ENCODE measurements around the gene HMGCS2.
"Not testable (repeated sequence)": the region's sequence is repeated elsewhere in the genome, so short reads cannot be mapped to it uniquely, and the experiment has no call there.

The HMGCS2 gene

GRCh38 chr1:119729044-119729443 is 39.7 kb downstream of the HMGCS2 start:
- no peak for DNase-seq (ENCODE audit: low spot score)

- no peak for DNase-seq (ENCODE audit: low spot score)
Observed at GRCh38 chr1:119727991-119728390, 40.7 kb downstream of the HMGCS2 start.

DNA sequence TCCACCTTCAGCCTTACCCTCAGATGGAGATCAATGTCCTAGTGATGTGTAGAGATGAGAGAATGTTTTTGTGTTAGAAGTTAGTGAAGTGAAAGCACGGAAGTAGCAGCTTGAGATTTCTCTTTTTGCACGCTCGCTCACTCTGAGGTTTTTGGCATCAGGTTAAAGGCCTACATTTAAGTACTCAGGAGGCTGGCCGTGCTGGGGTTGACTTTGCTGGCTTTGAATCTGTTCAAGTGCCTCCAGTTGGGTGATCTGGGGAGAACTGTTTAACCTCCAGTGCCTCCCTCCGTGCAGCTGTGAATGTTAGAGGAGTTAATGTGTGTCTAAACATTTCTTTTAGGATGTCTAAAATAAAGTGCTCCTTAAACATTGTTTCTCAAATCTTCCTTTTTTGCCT is 43.1 kb downstream of the HMGCS2 start:
- DNase-seq (ENCODE audit: low spot score), result no peak

- no peak for DNase-seq (ENCODE audit: low spot score)
Observed at GRCh38 chr1:119724611-119725218, 44.0 kb downstream of the HMGCS2 start.

- DNase-seq (ENCODE audit: low spot score), result no peak
Observed at GRCh38 chr1:119721896-119722295, 46.8 kb downstream of the HMGCS2 start.

GRCh38 chr1:119720866-119721440 is 47.8 kb downstream of the HMGCS2 start:
- no peak for DNase-seq (ENCODE audit: low spot score)

DNA sequence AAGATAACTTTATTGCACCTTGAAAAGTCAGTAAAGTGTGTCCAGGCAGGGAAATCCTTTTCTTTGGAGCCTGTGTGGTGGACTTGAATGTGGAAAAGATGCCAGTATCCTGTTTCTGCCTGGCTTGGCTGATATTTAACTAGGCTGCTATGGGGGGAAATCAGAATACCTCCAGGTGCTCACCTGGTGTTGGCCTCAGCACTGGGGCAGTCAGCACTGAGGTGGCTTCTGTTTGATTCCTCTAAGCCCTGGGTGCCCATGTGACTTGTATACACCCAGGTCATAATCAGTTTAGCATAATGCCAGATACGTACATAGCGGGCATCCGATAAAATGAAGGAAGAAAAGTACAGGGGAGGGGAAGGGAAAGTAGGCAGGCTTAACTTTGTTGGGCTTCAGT is 49.7 kb downstream of the HMGCS2 start:
- DNase-seq (ENCODE audit: low spot score), result no peak

DNA sequence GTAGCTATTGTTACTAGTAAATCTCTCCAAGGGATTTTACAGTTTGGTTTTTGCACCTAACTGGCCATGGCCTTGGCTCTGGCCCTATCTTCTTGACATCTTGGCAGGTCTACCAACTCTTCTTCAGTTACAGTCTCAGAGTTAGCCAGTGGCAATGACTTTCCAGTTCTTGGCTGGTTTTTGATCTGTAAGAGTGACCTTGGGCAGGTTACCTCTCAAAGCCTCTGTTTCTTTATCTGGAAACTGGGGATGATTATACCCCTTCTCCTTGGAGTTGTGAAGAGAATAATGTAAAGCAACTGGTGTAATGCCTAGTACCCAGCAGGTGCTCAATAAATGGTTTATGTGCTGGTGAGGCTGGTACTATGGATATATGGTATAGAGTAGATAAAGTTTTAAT is 50.3 kb downstream of the HMGCS2 start:
- no peak for DNase-seq (ENCODE audit: low spot score)

DNA sequence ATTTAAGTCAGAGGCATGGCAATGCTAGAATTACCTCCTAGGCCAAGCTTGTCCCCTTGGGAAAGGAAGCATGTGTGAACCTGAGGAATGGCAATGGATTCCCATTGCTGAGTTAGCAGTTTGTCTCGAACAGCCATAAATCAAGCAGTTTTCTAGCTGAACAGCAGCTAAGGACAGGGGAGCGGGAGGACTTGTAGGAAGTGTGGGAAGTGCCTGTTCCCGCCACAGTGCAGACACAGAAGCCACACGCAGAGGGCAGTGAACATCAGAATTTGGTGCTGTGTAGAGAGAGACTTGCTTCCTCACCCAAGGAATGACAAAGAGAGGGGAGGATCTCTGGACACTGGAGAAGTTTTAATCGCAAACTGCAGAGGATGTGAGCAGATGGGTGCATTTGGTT is 53.2 kb downstream of the HMGCS2 start:
- no peak for DNase-seq (ENCODE audit: low spot score)

DNA sequence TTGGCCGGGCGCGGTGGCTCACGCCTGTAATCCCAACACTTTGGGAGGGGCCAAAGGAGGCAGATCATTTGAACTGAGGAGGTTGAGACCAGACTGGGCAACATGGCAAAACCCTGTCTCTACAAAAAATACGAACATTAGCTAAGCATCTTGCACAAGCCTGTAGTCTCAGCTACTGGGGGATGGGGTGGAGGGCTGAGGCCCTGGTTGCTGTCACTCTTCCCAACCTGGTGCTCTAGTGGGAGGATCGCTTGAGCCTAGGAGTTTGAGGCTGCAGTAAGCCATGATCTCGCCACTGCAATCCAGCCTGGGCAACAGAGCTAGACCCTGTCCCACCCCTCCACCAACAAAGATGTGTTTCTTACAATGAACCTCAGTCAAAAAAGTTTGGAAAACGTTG is 54.1 kb downstream of the HMGCS2 start:
- no peak for DNase-seq (ENCODE audit: low spot score)

DNA sequence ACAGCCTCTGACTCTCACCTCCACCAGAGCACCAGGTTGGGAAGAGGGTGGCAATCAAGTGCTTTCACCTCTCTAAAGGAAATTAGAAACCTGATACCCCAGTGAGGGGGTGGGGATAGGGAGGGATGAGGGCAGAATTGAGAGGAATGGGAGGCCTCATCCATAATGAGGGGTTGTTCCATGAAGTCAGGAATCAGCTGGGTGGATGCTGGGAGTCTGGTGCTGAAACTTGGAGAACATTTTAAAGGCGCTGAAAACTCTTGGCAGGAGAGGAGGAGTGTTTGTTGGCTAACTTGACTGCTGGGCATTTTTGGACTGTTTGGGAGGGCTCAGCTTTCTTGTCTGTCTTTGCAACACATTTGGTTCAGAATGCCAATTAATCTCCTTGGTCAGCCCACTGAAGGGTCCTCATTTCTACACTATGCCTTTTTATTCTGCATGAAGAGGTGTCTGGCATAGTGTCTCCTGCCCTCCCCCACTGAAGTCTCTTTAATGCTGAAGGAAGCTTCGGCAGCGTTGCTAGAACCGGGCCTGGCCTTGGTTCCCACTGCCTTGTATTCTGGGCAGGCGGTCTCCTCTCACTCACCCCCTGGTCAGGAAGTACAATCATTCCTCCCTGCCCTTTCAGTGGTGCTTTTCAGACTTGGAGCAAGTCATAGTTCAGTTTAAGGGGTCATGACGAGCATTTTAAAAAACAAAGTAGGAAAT is 54.8 kb downstream of the HMGCS2 start:
- DNase-seq (ENCODE audit: low spot score), result no peak

GRCh38 chr1:119713039-119713748 is 55.5 kb downstream of the HMGCS2 start:
- DNase-seq (ENCODE audit: low spot score), result no peak

DNA sequence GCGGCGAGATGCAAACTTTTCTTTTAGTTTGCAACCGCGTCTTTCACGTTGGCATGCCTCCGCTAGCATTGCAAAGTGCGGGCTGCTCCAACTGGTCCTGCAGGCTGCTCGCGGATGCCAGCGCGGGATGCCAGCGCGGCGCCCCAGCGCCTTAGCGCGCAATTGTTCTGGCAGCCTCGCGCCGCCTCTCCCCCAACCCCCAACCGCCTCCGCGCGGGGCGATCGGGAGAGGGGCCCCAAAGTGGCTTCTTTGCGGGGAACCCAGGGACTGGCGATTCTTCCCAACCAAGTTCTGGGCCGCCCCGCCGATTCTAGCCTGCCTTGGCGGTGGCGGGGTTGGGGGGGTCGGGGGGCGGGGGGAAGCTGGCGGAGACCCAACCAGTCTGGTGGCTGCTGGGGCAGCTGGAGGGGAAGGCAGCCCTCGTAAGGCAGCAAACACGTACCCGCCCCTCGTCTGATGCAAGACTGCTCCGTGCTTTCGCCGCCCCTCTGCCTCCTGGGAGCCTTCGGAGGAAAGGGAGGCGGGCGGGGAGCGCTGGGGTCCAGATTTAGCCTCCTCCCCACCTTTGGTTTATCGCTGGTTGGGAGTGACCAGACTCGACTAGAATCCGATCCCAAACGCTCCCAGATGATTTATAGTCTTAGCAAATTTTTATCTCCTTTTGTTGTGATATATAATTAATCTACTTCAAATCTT is 56.2 kb downstream of the HMGCS2 start:
- no peak for DNase-seq (ENCODE audit: low spot score)

GRCh38 chr1:119711804-119712341 is 56.8 kb downstream of the HMGCS2 start, which contains the start of gene PHGDH:
PHGDH (plus strand) TSS chr1:119711934; CDS start chr1:119712023, 89 bp downstream.
- peak; percentile 8 for DNase-seq (ENCODE audit: low spot score)

- not testable (repeated sequence) for DNase-seq (ENCODE audit: low spot score)
Observed at GRCh38 chr1:119711356-119711803, 57.3 kb downstream of the HMGCS2 start.

DNA sequence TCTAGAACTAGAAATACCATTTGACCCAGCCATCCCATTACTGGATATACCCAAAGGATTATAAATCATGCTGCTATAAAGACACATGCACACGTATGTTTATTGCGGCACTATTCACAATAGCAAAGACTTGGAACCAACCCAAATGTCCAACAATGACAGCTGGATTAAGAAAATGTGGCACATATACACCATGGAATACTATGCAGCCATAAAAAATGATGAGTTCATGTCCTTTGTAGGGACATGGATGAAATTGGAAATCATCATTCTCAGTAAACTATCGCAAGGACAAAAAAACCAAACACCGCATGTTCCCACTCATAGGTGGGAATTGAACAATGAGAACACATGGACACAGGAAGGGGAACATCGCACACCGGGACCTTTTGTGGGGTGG is 62.1 kb downstream of the HMGCS2 start:
- not testable (repeated sequence) for DNase-seq (ENCODE audit: low spot score)

DNA sequence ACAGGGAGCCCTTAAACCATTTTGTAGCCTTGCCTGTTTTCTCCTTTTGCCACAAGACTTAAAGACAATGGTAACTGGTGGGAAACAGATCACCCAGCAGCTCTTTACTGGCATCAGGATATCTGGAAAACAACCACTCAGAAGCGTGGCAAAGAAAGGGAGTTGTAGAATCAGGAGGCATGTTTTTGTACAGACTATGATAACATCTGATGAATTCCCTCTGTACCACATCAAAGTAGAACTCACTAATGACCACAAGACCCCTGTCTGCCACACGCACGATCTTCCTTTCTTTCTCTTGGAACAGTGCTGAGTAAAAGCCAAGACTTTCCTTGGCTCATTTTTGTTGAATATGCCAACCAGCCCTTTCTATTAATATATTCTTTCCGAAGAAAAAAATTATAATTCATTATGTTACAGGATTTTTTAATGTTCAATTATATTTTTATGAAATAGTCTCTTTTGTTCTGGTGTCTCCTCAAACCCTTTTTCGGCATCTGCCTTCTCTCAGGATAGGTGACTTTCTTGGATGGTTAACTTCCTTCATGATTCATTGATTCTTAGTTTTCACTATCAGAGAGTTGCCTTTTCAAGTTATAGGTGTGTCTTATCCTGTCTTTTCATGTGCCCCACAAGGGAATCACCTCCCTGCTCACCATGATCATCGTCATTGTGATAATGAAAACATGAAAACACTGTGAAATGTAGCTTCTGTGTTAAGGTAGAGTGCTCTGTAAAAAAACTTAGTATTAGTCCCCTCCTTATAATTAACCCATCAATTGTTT is 64.8 kb downstream of the HMGCS2 start:
- no peak for DNase-seq (ENCODE audit: low spot score)

- DNase-seq (ENCODE audit: low spot score), result no peak
Observed at GRCh38 chr1:119702384-119702783, 66.3 kb downstream of the HMGCS2 start.

DNA sequence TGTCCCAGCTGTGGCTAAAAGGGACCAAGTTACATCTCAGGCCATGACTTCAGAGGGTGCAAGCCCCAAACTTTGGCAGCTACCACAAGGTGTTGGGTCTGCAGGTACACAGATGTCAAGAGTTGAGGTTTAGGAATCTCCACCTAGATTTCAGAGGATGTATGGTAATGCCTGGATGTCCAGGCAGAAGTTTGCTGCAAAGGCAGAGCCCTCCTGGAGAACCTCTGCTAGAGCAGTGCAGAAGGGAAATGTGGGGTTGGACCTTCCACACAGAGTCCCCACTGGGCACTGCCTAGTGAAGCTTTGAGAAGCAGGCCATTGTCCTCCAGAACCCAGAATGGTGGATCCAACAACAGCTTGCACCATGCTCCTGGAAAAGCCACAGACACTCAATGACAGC is 67.0 kb downstream of the HMGCS2 start:
- no peak for DNase-seq (ENCODE audit: low spot score)

DNA sequence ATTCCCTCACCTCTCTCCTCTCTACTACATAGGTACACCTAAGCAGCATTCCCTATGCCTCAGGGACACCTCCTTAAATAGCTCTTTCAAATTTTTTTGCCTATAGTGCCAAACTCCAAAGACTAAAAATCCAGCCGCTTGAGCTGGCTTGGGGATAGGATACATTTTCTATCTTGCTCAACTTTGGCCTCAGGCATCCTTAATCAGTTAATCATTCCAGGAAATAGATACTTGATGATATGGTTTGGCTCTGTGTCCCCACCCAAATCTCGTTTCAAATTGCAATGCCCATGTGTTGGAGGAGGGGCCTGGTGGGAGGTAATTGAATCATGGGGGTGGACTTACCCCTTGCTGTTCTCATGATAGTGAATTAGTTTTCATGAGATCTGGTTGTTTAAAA is 68.4 kb downstream of the HMGCS2 start:
- no peak for DNase-seq (ENCODE audit: low spot score)
